H1 (cell line): Measurements from ENCODE around the gene GALNT18. TPM values are rescaled to one million over a fixed set of nuclear protein-coding genes. Genes with fewer than 3 reads are reported as not detected.

Experiments
- CTCF ChIA-PET: fragments of 300-600 bp; sonication (Branson Sonifier 250); formaldehyde crosslinking; loops from one replicate; lab custom pipeline; 2021; ENCODE audit not compliant: partially characterized antibody; lab: Charles Lee
- POLR2A ChIA-PET: fragments of 300-600 bp; sonication (Branson Sonifier 250); formaldehyde crosslinking; loops from one replicate; lab custom pipeline; 2021; ENCODE audit warnings: inconsistent platforms; ENCODE audit not compliant: partially characterized antibody; lab: Charles Lee
- DNase-seq, 2 experiments: peaks; one replicate each; pipeline versions ENCODE4 v3.0.0 to v3.0.0-alpha.2; 2010 to 2022; ENCODE audit warnings: low spot score in 2 of 2, low read depth in 1 of 2, mixed read lengths in 1 of 2
- FAIRE-seq: peaks from 2 replicates; lab custom pipeline; 2011; peaks lifted over from hg19 to GRCh38; lab: Jason Lieb, UNC
- H2AFZ ChIP-seq: 2 replicates; pipeline ENCODE4 v1.8.1; 2012; ENCODE audit warnings: low read length, inconsistent platforms
- H2AK5ac ChIP-seq: 2 replicates; pipeline ENCODE4 v1.6.1; 2013; ENCODE audit warnings: low read depth, low read length
- H2BK120ac ChIP-seq: replicated peaks from 2 replicates; pipeline ENCODE3; 2013; ENCODE audit warnings: low read depth, low read length, inconsistent platforms
- H2BK12ac ChIP-seq: 2 replicates; pipeline ENCODE4 v1.6.1; 2013; ENCODE audit warnings: low read depth, low read length
- H2BK15ac ChIP-seq: 2 replicates; pipeline ENCODE4 v1.6.1; 2013; ENCODE audit warnings: low read length
- H2BK20ac ChIP-seq: 2 replicates; pipeline ENCODE4 v1.6.1; 2013; ENCODE audit warnings: low read length
- H2BK5ac ChIP-seq: 2 replicates; pipeline ENCODE4 v1.6.1; 2013; ENCODE audit warnings: low read depth, low read length
- H3K14ac ChIP-seq: 2 replicates; pipeline ENCODE4 v1.6.1; 2013; ENCODE audit warnings: inconsistent platforms; ENCODE audit not compliant: insufficient read length
- H3K18ac ChIP-seq: 2 replicates; pipeline ENCODE4 v1.6.1; 2013; ENCODE audit warnings: low read length; ENCODE audit errors: extremely low read depth
- H3K23ac ChIP-seq: 2 replicates; pipeline ENCODE4 v1.6.1; 2013; ENCODE audit warnings: inconsistent platforms; ENCODE audit not compliant: insufficient read length
- H3K23me2 ChIP-seq: 2 replicates; pipeline ENCODE4 v1.6.1; 2013; ENCODE audit warnings: low read depth, low read length
- H3K27ac ChIP-seq: 2 replicates; pipeline ENCODE4 v1.6.1; 2011; ENCODE audit warnings: low read depth, low read length, inconsistent platforms
- H3K27me3 ChIP-seq, 4 experiments: replicated peaks in 1 of 4; 1 replicate in 1 of 4; 2 replicates in 3 of 4; pipeline versions ENCODE4 v1.6.1 to v1.8.1; 2011 to 2013; ENCODE audit warnings: low read length in 3 of 4, mild to moderate bottlenecking in 3 of 4, inconsistent platforms in 2 of 4, mixed read lengths in 2 of 4, moderate library complexity in 1 of 4; ENCODE audit not compliant: control insufficient read depth in 3 of 4, insufficient read depth in 3 of 4; ENCODE audit errors: extremely low read depth in 1 of 4
- H3K36me3 ChIP-seq, 4 experiments: 2 replicates each; pipeline versions ENCODE4 v1.6.1 to v1.8.1; 2011 to 2013; ENCODE audit warnings: mild to moderate bottlenecking in 4 of 4, low read length in 3 of 4, moderate library complexity in 2 of 4, control low read depth in 1 of 4, inconsistent platforms in 1 of 4; ENCODE audit not compliant: insufficient read depth in 4 of 4, control insufficient read depth in 2 of 4
- H3K4ac ChIP-seq: replicated peaks from 2 replicates; pipeline ENCODE3; 2013; ENCODE audit warnings: low read length, low read depth, mixed read lengths, inconsistent platforms; ENCODE audit not compliant: insufficient read length
- H3K4me1 ChIP-seq, 4 experiments: replicated peaks in 1 of 4; 1 replicate in 1 of 4; 2 replicates in 3 of 4; pipeline versions ENCODE4 v1.6.1 to v1.8.1; 2011 to 2013; ENCODE audit warnings: low read length in 3 of 4, inconsistent platforms in 2 of 4, mixed read lengths in 1 of 4; ENCODE audit not compliant: insufficient read depth in 4 of 4, control insufficient read depth in 3 of 4
- H3K4me2 ChIP-seq, 2 experiments: 2 replicates each; pipeline versions ENCODE4 v1.6.1 to v1.8.1; 2011 to 2013; ENCODE audit warnings: low read depth in 2 of 2, low read length in 2 of 2, control low read depth in 1 of 2, inconsistent platforms in 1 of 2, mild to moderate bottlenecking in 1 of 2; ENCODE audit not compliant: insufficient read depth in 1 of 2
- H3K4me3 ChIP-seq, 4 experiments: fragments of 200-600, 300-600 bp in 1 of 4; sonication (generic), shearing (Covaris generic), sonication (Bioruptor Twin) in 1 of 4; 2 replicates each; pipeline versions ENCODE4 v1.5.1 to v1.8.1; 2011 to 2016; ENCODE audit warnings: low read length in 4 of 4, low read depth in 3 of 4, control low read depth in 2 of 4, inconsistent platforms in 2 of 4, mild to moderate bottlenecking in 2 of 4, mixed read lengths in 1 of 4, moderate library complexity in 1 of 4; ENCODE audit not compliant: insufficient read depth in 2 of 4; ENCODE audit errors: extremely low read depth in 1 of 4
- H3K56ac ChIP-seq: replicated peaks from 2 replicates; pipeline ENCODE3; 2013; ENCODE audit warnings: low read depth, mild to moderate bottlenecking, mixed read lengths, low read length, inconsistent platforms; ENCODE audit not compliant: insufficient read length
- H3K79me1 ChIP-seq: 2 replicates; pipeline ENCODE4 v1.6.1; 2013; ENCODE audit warnings: low read depth, low read length, control low read depth
- H3K79me2 ChIP-seq, 2 experiments: 2 replicates each; pipeline versions ENCODE4 v1.6.1 to v1.8.1; 2012 to 2013; ENCODE audit warnings: low read length in 2 of 2, mild to moderate bottlenecking in 2 of 2, inconsistent platforms in 1 of 2; ENCODE audit not compliant: insufficient read depth in 2 of 2, control insufficient read depth in 1 of 2
- H3K9ac ChIP-seq, 4 experiments: replicated peaks in 1 of 4; 1 replicate in 1 of 4; 2 replicates in 3 of 4; pipeline versions ENCODE4 v1.6.1 to v1.8.1; 2011 to 2013; ENCODE audit warnings: low read depth in 3 of 4, low read length in 3 of 4, control low read depth in 2 of 4, mild to moderate bottlenecking in 2 of 4, moderate library complexity in 2 of 4, inconsistent platforms in 1 of 4; ENCODE audit errors: extremely low read depth in 1 of 4
- H3K9me3 ChIP-seq, 2 experiments: 2 replicates each; pipeline versions ENCODE4 v1.6.1 to v1.8.1; 2012 to 2013; ENCODE audit warnings: mild to moderate bottlenecking in 2 of 2, moderate library complexity in 2 of 2, control low read depth in 1 of 2, inconsistent platforms in 1 of 2, low read depth in 1 of 2, low read length in 1 of 2, mixed read lengths in 1 of 2; ENCODE audit not compliant: insufficient read depth in 2 of 2
- H4K20me1 ChIP-seq, 2 experiments: replicated peaks in 1 of 2; 2 replicates each; pipeline versions ENCODE3 to v1.8.1; 2011 to 2013; ENCODE audit warnings: inconsistent platforms in 2 of 2, low read length in 2 of 2, mild to moderate bottlenecking in 1 of 2; ENCODE audit not compliant: insufficient read depth in 2 of 2, control insufficient read depth in 1 of 2
- H4K5ac ChIP-seq: 2 replicates; pipeline ENCODE4 v1.6.1; 2013; ENCODE audit warnings: low read length, low read depth, mixed read lengths, inconsistent platforms; ENCODE audit not compliant: insufficient read length
- H4K8ac ChIP-seq: 2 replicates; pipeline ENCODE4 v1.8.0; 2013; ENCODE audit warnings: mild to moderate bottlenecking, moderate library complexity, low read length, inconsistent platforms; ENCODE audit not compliant: insufficient read depth; ENCODE audit errors: extremely low read depth
- H4K91ac ChIP-seq: replicated peaks from 2 replicates; pipeline ENCODE3; 2013; ENCODE audit warnings: low read length, mixed read lengths, inconsistent platforms; ENCODE audit not compliant: insufficient read length
- CBX5 ChIP-seq: fragments of 300-800, 300-1000 bp; sonication (generic); IDR thresholded peaks from 2 replicates; pipeline ENCODE4 v1.7.1; 2016; ENCODE audit warnings: antibody characterized with exemption, low read length, low read depth
- EZH2 ChIP-seq: fragments of 200-600 bp; sonication (generic); IDR thresholded peaks from 2 replicates; pipeline ENCODE4 v1.7.1; 2012; ENCODE audit warnings: low read depth, mild to moderate bottlenecking, moderate library complexity, low read length, inconsistent platforms; ENCODE audit not compliant: severe bottlenecking
- GTF2F1 ChIP-seq: IDR thresholded peaks from 2 replicates; pipeline ENCODE4 v1.6.1; 2012; ENCODE audit warnings: low read depth, low read length, improper control_type of control experiment, borderline replicate concordance
- JUND ChIP-seq: IDR thresholded peaks from 2 replicates; pipeline ENCODE4 v1.6.1; 2011; ENCODE audit warnings: mild to moderate bottlenecking, improper control_type of control experiment, low read length
- MAFK ChIP-seq: IDR thresholded peaks from 2 replicates; pipeline ENCODE4 v1.6.1; 2012; ENCODE audit warnings: low read depth, mild to moderate bottlenecking, improper control_type of control experiment, low read length
- POLR2A ChIP-seq, 2 experiments: IDR thresholded peaks; 1 replicate in 1 of 2; 2 replicates in 1 of 2; pipeline ENCODE4 v1.6.1; 2011; ENCODE audit warnings: low read depth in 2 of 2, low read length in 2 of 2, mild to moderate bottlenecking in 2 of 2; ENCODE audit errors: control extremely low read depth in 1 of 2
- RBBP5 ChIP-seq: IDR thresholded peaks from 2 replicates; pipeline ENCODE4 v1.7.1; 2012; ENCODE audit warnings: low read depth, mild to moderate bottlenecking, inconsistent platforms, low read length, moderate library complexity, borderline replicate concordance
- RFX5 ChIP-seq: IDR thresholded peaks from 2 replicates; pipeline ENCODE4 v1.6.1; 2011; ENCODE audit warnings: low read depth, low read length, improper control_type of control experiment, borderline replicate concordance
- SIRT6 ChIP-seq: IDR thresholded peaks from one replicate; pipeline ENCODE4 v1.7.1; 2012; ENCODE audit warnings: low read length, inconsistent platforms
- TEAD4 ChIP-seq: IDR thresholded peaks from 2 replicates; pipeline ENCODE4 v1.6.1; 2012; ENCODE audit warnings: low read depth, low read length, inconsistent platforms, mixed read lengths
- USF2 ChIP-seq: IDR thresholded peaks from 2 replicates; pipeline ENCODE4 v1.6.1; 2011; ENCODE audit warnings: low read length, improper control_type of control experiment
- WGBS, 2 experiments: shearing (Covaris generic) in 1 of 2; methylation state at CpG; one replicate each; pipeline versions ENCODE4 v1.1.6 to v1.1.7; 2013 to 2015; ENCODE audit warnings: low lambda C conversion rate in 2 of 2, mixed read lengths in 2 of 2, inconsistent platforms in 1 of 2, low coverage in 1 of 2, missing lambda C conversion rate in 1 of 2; ENCODE audit not compliant: insufficient replicate concordance in 2 of 2, insufficient coverage in 1 of 2, insufficient read length in 1 of 2; ENCODE audit errors: extremely low coverage in 1 of 2, missing lambda C conversion rate in 1 of 2; 5-methylcytosine and 5-hydroxymethylcytosine counted together
- polyA plus RNA-seq, 7 experiments: library from polyadenylated mRNA; depleted of rRNA in 3 of 7; stranded (reverse) in 5 of 7; unstranded in 2 of 7; fragments of >200 nt in 5 of 7; fragments of 200-250 nt in 2 of 7; gene quantifications; 1 replicate in 5 of 7; 2 replicates in 1 of 7; 4 replicates in 1 of 7; pipeline versions ENCODE4 v1.2.1 to v1.2.3, GENCODE V29; 2011 to 2013; ENCODE audit warnings: missing spikeins in 2 of 7, mixed read lengths in 2 of 7
- total RNA-seq: library from RNA; stranded (reverse); fragmentation: NEBNext Ultra II Directional; extraction: Animal tissue kit (Norgen Biotek cat#: 25700); gene quantifications from 2 replicates; pipeline ENCODE4 v1.2.1, GENCODE V29; 2021

The GALNT18 gene
- total and polyA plus RNA-seq, 2 of the 8 experiments (the other 6 are each of a cell fraction or from before 2014, with no cell fraction given), result 6.0 to 9.4 TPM

GRCh38 chr11:11577932-11578911 is 43.6 kb downstream of the GALNT18 start:
- no peak overlapping the region for H4K5ac ChIP-seq
- H2BK5ac ChIP-seq, result no peak overlapping the region
- DNase-seq, result peak in 1 of 2 experiments; percentile 29
- no peak overlapping the region for H3K4ac ChIP-seq
- H3K23ac ChIP-seq, result no peak overlapping the region
- no peak overlapping the region for H2AK5ac ChIP-seq
- no peak overlapping the region for H4K8ac ChIP-seq
- peaks cover 0 to 6% (median 0%) of the 10 kb centered on the region in 4 experiments; a peak in 5 of 7 replicates for H3K4me1 ChIP-seq
- H3K27ac ChIP-seq, result no peak overlapping the region
- H4K91ac ChIP-seq, result no peak overlapping the region
- H3K27me3 ChIP-seq, result peaks cover 0 to 2% (median 0%) of the 10 kb centered on the region in 4 experiments; a peak in 1 of 7 replicates
- H3K56ac ChIP-seq, result no peak overlapping the region
- no peak for FAIRE-seq
- H3K79me2 ChIP-seq, result no peaks in the 10 kb centered on the region
- POLR2A ChIA-PET, result interaction anchor here (1.2 kb wide), 1 partner anchor 10 kb away, joined by 3 read pairs; no protein-coding TSS in a partner anchor
- no peak overlapping the region for H3K9ac ChIP-seq
- H2BK15ac ChIP-seq, result no peak overlapping the region
- no peaks in the 10 kb centered on the region for H3K36me3 ChIP-seq
- H3K18ac ChIP-seq, result no peak overlapping the region
- no peak overlapping the region for H2BK120ac ChIP-seq
- CTCF ChIA-PET, result interaction anchor here (0.6 to 1.6 kb wide), 4 partner anchors 8 to 224 kb away, joined by 3 to 4 read pairs (median 3); no protein-coding TSS in a partner anchor
- 84% methylated on average over 15 of the region's 15 CpGs; no CpG with 5 or more reads in 1 of the 2 experiments for WGBS, 2 experiments
- H3K4me2 ChIP-seq, result no peak overlapping the region
- H2BK20ac ChIP-seq, result no peak overlapping the region
- no peak overlapping the region for H2AFZ ChIP-seq
- H3K79me1 ChIP-seq, result no peaks in the 10 kb centered on the region; the same call in 1 of the 2 replicates
- no peaks in the 10 kb centered on the region for H3K9me3 ChIP-seq
- no peaks in the 10 kb centered on the region for H3K23me2 ChIP-seq
- H4K20me1 ChIP-seq, result no peaks in the 10 kb centered on the region
- 0 out of 2 replicates have a peak overlapping the region, but pooled peaks have one; percentile 52 for H2BK12ac ChIP-seq
- no peak overlapping the region for H3K4me3 ChIP-seq
- H3K14ac ChIP-seq, result no peak overlapping the region
- TF ChIP-seq TEAD4 (no peak), RBBP5 (no peak), JUND (no peak), POLR2A (IDR thresholded peaks at IDR 0.05; ENCODE audit: control extremely low read depth in 1 of 2, low read depth in 2 of 2, low read length in 2 of 2) (no peak), CBX5 (no peak), GTF2F1 (no peak), MAFK (no peak), EZH2 (no peak), USF2 (no peak), RFX5 (no peak), SIRT6 (no peak)
